Sigmoid colon (tissue), 7 donors: ENCODE results near the gene C1orf21. TPM values are rescaled to one million over a fixed set of nuclear protein-coding genes. Genes with fewer than 3 reads are reported as not detected.

Experiments
- DNase-seq: peaks from one replicate; pipeline ENCODE4 v3.0.0-alpha.2; 2019
- H3K27ac ChIP-seq, 4 donors: fragments of 200-600 bp; sonication (generic); one replicate each; pipeline ENCODE4 v1.5.1; 2016 to 2019; ENCODE audit warnings: mild to moderate bottlenecking in 1 of 4
- H3K27me3 ChIP-seq, 3 donors: fragments of 200-600 bp; sonication (generic); one replicate each; pipeline ENCODE4 v1.5.1; 2019; ENCODE audit warnings: mild to moderate bottlenecking in 1 of 3
- H3K36me3 ChIP-seq, 4 donors: fragments of 200-600 bp; sonication (generic); one replicate each; pipeline ENCODE4 v1.5.1; 2016 to 2019
- H3K4me1 ChIP-seq, 4 donors: fragments of 200-600 bp; sonication (generic); one replicate each; pipeline ENCODE4 v1.5.1; 2017 to 2019
- H3K4me3 ChIP-seq, 4 donors: fragments of 200-600 bp; sonication (generic); one replicate each; pipeline ENCODE4 v1.5.1; 2017 to 2019; ENCODE audit warnings: mild to moderate bottlenecking in 2 of 4, moderate library complexity in 1 of 4
- H3K9me3 ChIP-seq, 4 donors: fragments of 200-600 bp in 3 of 4; sonication (generic) in 3 of 4; one replicate each; pipeline versions ENCODE4 v1.5.1 to v1.6.1; 2013 to 2019
- CTCF ChIP-seq, 4 experiments: fragments of 450-650 bp in 3 of 4; fragments of 200-600 bp in 1 of 4; IDR thresholded peaks; one replicate each; pipeline ENCODE4 v1.5.1; 2016 to 2019; ENCODE audit warnings: antibody characterized with exemption in 4 of 4, mild to moderate bottlenecking in 3 of 4, moderate library complexity in 2 of 4
- EP300 ChIP-seq, 4 donors: sonication (generic); formaldehyde crosslinking; IDR thresholded peaks; one replicate each; pipeline ENCODE4 v1.6.1; 2017; ENCODE audit warnings: antibody characterized with exemption in 4 of 4
- POLR2A ChIP-seq, 2 donors: fragments of 450-650 bp; IDR thresholded peaks; one replicate each; pipeline ENCODE4 v1.6.1; 2016; ENCODE audit warnings: antibody characterized with exemption in 2 of 2, mild to moderate bottlenecking in 2 of 2, moderate library complexity in 2 of 2
- POLR2AphosphoS5 ChIP-seq, 4 donors: sonication (generic); formaldehyde crosslinking; IDR thresholded peaks; one replicate each; pipeline ENCODE4 v1.6.1; 2017; ENCODE audit warnings: antibody characterized with exemption in 4 of 4
- WGBS, 2 donors: extraction: QIAGEN DNeasy Blood & Tissue Kit; methylation state at CpG; one replicate each; pipeline ENCODE4 v1.1.7; 2013; 5-methylcytosine and 5-hydroxymethylcytosine counted together
- intact Hi-C: fragments of 100-400 bp; cut with DNase I; formaldehyde crosslinking; loops from one replicate; pipeline ENCODE4 v1.15.1; 2023
- polyA plus RNA-seq, 3 donors: library from polyadenylated mRNA; stranded (reverse); fragments of 200-250 nt; gene quantifications; one replicate each; pipeline ENCODE4 v1.2.3, GENCODE V29; 2013
- total RNA-seq, 4 donors: library from RNA; depleted of rRNA; stranded (reverse); fragments of >200 nt; gene quantifications; one replicate each; pipeline ENCODE4 v1.1.0, GENCODE V29; 2016
- donor health status: healthy with polysubstance abuse.
- donor health status: Bipolar disorder and iron deficiency.
- donor health status: healthy.

C1orf21 gene
- total and polyA plus RNA-seq, 7 donors, result 39.5 to 109 (median 80.0) TPM

- Histone ChIP-seq H3K9me3 (no peaks in the 10 kb centered on the region), H3K4me1 (peaks cover 0 to 71% (median 39%) of the 10 kb centered on the region in 4 donors), H3K4me3 (no peak overlapping the region), H3K36me3 (peaks cover 0 to 6% (median 0%) of the 10 kb centered on the region in 4 donors), H3K27me3 (no peaks in the 10 kb centered on the region), H3K27ac (peak overlapping the region; percentile 86 to 91 (median 90))
- peak; percentile 96 for DNase-seq
- 12 to 57% methylated on average over 9 of the region's 9 CpGs for WGBS, 2 donors
- intact Hi-C loops, result loop anchor here (5.0 kb wide), 2 partner anchors 80 to 235 kb away; partner anchors contain the start of gene C1orf21
- TF ChIP-seq POLR2A (IDR thresholded peaks at IDR 0.05) (no peak), CTCF (IDR thresholded peaks at IDR 0.05) (no peak), EP300 (IDR thresholded peaks at IDR 0.05) (peak; percentile 95 to 99 (median 97)), POLR2AphosphoS5 (IDR thresholded peaks at IDR 0.05) (peak; percentile 90 to 96 (median 94))
These were observed 235.5 kb downstream of the C1orf21 start for GRCh38 chr1:184622136-184622823.

GRCh38 chr1:184623404-184623803 is 236.6 kb downstream of the C1orf21 start:
- DNase-seq, result no peak
- TF ChIP-seq EP300 (IDR thresholded peaks at IDR 0.05) (no peak), CTCF (IDR thresholded peaks at IDR 0.05) (no peak), POLR2AphosphoS5 (IDR thresholded peaks at IDR 0.05) (no peak), POLR2A (IDR thresholded peaks at IDR 0.05) (no peak)
- Histone ChIP-seq H3K9me3 (no peaks in the 10 kb centered on the region), H3K4me1 (peaks cover 0 to 71% (median 40%) of the 10 kb centered on the region in 4 donors), H3K4me3 (no peak overlapping the region), H3K27me3 (no peaks in the 10 kb centered on the region), H3K27ac (peak overlapping the region; percentile 86 to 91 (median 90)), H3K36me3 (peaks cover 0 to 6% (median 0%) of the 10 kb centered on the region in 4 donors)
- intact Hi-C loops, result loop anchor here (5.0 kb wide), 2 partner anchors 81 to 236 kb away; partner anchors contain the start of gene C1orf21
- 19 to 62% methylated on average over 4 of the region's 4 CpGs for WGBS, 2 donors

GRCh38 chr1:184624051-184624450 is 237.2 kb downstream of the C1orf21 start:
- H3K9me3 ChIP-seq, result no peaks in the 10 kb centered on the region
- H3K36me3 ChIP-seq, result peaks cover 0 to 6% (median 0%) of the 10 kb centered on the region in 4 donors
- H3K4me1 ChIP-seq, result peaks cover 0 to 73% (median 41%) of the 10 kb centered on the region in 4 donors
- 88 to 96% methylated on average over 2 of the region's 2 CpGs for WGBS, 2 donors
- H3K27ac ChIP-seq, result peak overlapping the region; percentile 86 to 91 (median 90)
- H3K27me3 ChIP-seq, result no peaks in the 10 kb centered on the region
- no peak overlapping the region for H3K4me3 ChIP-seq
- TF ChIP-seq POLR2AphosphoS5 (IDR thresholded peaks at IDR 0.05), result no peak
- TF ChIP-seq POLR2A (IDR thresholded peaks at IDR 0.05), result no peak
- TF ChIP-seq EP300 (IDR thresholded peaks at IDR 0.05), result no peak
- TF ChIP-seq CTCF (IDR thresholded peaks at IDR 0.05), result no peak
- DNase-seq, result no peak
- intact Hi-C loops, result loop anchor here (5.0 kb wide), 2 partner anchors 82 to 237 kb away; partner anchors contain the start of gene C1orf21

GRCh38 chr1:184624626-184625025 is 237.8 kb downstream of the C1orf21 start:
- Histone ChIP-seq H3K4me1 (peaks cover 0 to 78% (median 46%) of the 10 kb centered on the region in 4 donors), H3K36me3 (peaks cover 0 to 3% (median 0%) of the 10 kb centered on the region in 4 donors), H3K4me3 (no peak overlapping the region), H3K9me3 (no peaks in the 10 kb centered on the region), H3K27ac (peak overlapping the region; percentile 86 to 91 (median 90)), H3K27me3 (no peaks in the 10 kb centered on the region)
- no peak for DNase-seq
- 91 to 95% methylated on average over 5 of the region's 5 CpGs for WGBS, 2 donors
- intact Hi-C loops, result loop anchor here (5.0 kb wide), 2 partner anchors 82 to 237 kb away; partner anchors contain the start of gene C1orf21
- TF ChIP-seq EP300 (IDR thresholded peaks at IDR 0.05) (no peak), POLR2A (IDR thresholded peaks at IDR 0.05) (no peak)

- no peaks in the 10 kb centered on the region for H3K9me3 ChIP-seq
- no peak for TF ChIP-seq CTCF (IDR thresholded peaks at IDR 0.05)
- TF ChIP-seq EP300 (IDR thresholded peaks at IDR 0.05), result no peak
- TF ChIP-seq POLR2A (IDR thresholded peaks at IDR 0.05), result no peak
- TF ChIP-seq POLR2AphosphoS5 (IDR thresholded peaks at IDR 0.05), result no peak
- DNase-seq, result no peak
- intact Hi-C loops, result no loop called here
- no peaks in the 10 kb centered on the region for H3K27me3 ChIP-seq
- peaks cover 0 to 78% (median 49%) of the 10 kb centered on the region in 4 donors for H3K4me1 ChIP-seq
- no peak overlapping the region for H3K4me3 ChIP-seq
- H3K36me3 ChIP-seq, result no peaks in the 10 kb centered on the region
- 93 to 97% methylated on average over 4 of the region's 4 CpGs for WGBS, 2 donors
- peak overlapping the region; percentile 71 to 91 (median 90) for H3K27ac ChIP-seq
These were observed 238.4 kb downstream of the C1orf21 start for GRCh38 chr1:184625271-184625670.
